GM18858 (cell line): Measurements from ENCODE around the gene VPS26A.

Experiments
- ATAC-seq: cut with Tn5 transposase; IDR thresholded peaks from one replicate; pipeline ENCODE4 v1.9.1; 2021; ENCODE audit not compliant: unreplicated experiment

VPS26A gene

GRCh38 chr10:69218831-69219230 lies 94.9 kb downstream of the VPS26A start:
- ATAC-seq = no peak

DNA sequence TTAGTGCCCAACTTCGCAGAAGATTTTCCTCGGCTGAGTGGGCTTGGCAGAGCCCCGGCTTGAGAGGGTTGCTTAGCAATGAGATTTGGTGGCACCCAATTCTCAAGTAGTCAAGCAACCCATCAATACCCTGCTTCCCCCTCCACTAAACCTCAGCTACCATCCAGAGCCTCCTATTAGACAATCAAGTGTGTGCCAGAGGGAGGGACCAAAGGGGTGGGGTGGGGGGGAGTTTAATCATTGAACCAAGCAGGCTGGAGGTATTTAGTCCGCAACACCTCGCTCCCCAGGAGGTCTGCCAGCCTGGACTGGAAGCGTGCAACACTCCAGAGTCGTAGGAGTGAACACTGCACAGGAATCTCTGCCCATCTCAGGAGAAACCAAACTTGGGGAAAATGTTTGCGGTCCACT lies 96.1 kb downstream of the VPS26A start, which contains the start of gene HKDC1:
HKDC1 (plus strand) TSS at position 292 of the 411 bp plus-strand sequence; CDS start at position 396, 104 bp downstream.
- ATAC-seq = no peak

DNA sequence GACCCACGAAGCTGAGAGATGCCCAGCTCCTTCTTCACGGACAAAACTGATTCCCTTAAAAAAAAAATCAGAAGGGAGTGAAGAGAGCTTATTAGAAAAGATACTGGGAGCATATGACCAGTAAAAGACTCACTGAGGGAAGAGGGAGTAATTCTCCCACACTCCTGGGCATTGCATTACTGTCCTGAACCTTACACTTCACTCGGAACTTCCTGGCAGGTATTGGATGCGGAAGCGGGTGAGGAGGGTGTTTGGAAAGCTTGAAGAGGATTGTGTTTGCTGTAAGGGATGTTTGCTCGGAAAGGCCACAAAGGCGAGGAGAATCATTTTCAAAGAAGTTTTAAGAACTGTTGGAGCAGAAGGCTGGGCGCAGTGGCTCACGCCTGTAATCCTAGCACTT lies 96.5 kb downstream of the VPS26A start:
- ATAC-seq = no peak
